Panc1 (cell line): ENCODE measurements around the gene FADD. TPM values are rescaled to one million over a fixed set of nuclear protein-coding genes. Genes with fewer than 3 reads are reported as not detected.

Source experiments
- ATAC-seq: fragments of 200-7000 bp; cut with Tn5 transposase; 2 replicates; pipeline ENCODE4 v1.9.1; 2020; ENCODE audit warnings: mild to moderate bottlenecking, moderate library complexity
- BruUV-seq: library from RNA; stranded (reverse); fragments of 400-500 nt; replicated peaks from 2 replicates; lab custom pipeline; 2021; lab: Mats Ljungman, UMichigan
- CTCF ChIA-PET: fragments of 300-600 bp; sonication (Branson Sonifier 250); formaldehyde crosslinking; loops from one replicate; lab custom pipeline; 2022; ENCODE audit warnings: antibody characterized with exemption; lab: Charles Lee
- POLR2A ChIA-PET: fragments of 300-600 bp; sonication (Branson Sonifier 250); formaldehyde crosslinking; loops from one replicate; lab custom pipeline; 2022; ENCODE audit warnings: antibody characterized with exemption; lab: Charles Lee
- DNase-seq: peaks from one replicate; pipeline ENCODE4 v3.0.0-alpha.2; 2010; ENCODE audit warnings: low read depth, low spot score
- H3K27ac ChIP-seq: 2 replicates; pipeline ENCODE4 v1.5.1; 2011; ENCODE audit warnings: mild to moderate bottlenecking, low read length, inconsistent platforms
- H3K27me3 ChIP-seq: fragments of 200-500 bp; sonication (Bioruptor generic); 2 replicates; pipeline ENCODE4 v1.6.0; 2014; ENCODE audit warnings: low read length, inconsistent platforms; ENCODE audit not compliant: control insufficient read depth, insufficient read depth
- H3K36me3 ChIP-seq: fragments of 200-500 bp; sonication (Bioruptor generic); 2 replicates; pipeline ENCODE4 v1.5.1; 2014; ENCODE audit warnings: inconsistent platforms, mild to moderate bottlenecking, low read length, moderate library complexity; ENCODE audit not compliant: control insufficient read depth, insufficient read depth
- H3K4me1 ChIP-seq: 2 replicates; pipeline ENCODE4 v1.5.1; 2011; ENCODE audit warnings: inconsistent platforms, mild to moderate bottlenecking, low read length, moderate library complexity; ENCODE audit not compliant: control insufficient read depth, insufficient read depth
- H3K4me3 ChIP-seq, 2 experiments: 2 replicates each; pipeline ENCODE4 v1.5.1; 2011 to 2012; ENCODE audit warnings: low read depth in 2 of 2, low read length in 2 of 2, mild to moderate bottlenecking in 2 of 2, inconsistent platforms in 1 of 2, moderate library complexity in 1 of 2
- H3K9me3 ChIP-seq: fragments of 200-500 bp; sonication (Bioruptor generic); 2 replicates; pipeline ENCODE4 v1.5.1; 2014; ENCODE audit warnings: low read depth, mild to moderate bottlenecking, inconsistent platforms, low read length, moderate library complexity; ENCODE audit not compliant: control insufficient read depth, insufficient read depth
- POLR2AphosphoS5 ChIP-seq: IDR thresholded peaks from 2 replicates; pipeline ENCODE4 v1.6.1; 2012; ENCODE audit warnings: mild to moderate bottlenecking, low read depth, low read length, moderate library complexity
- REST ChIP-seq, 2 experiments: IDR thresholded peaks; 2 replicates each; pipeline ENCODE4 v1.6.1; 2011 to 2012; ENCODE audit warnings: low read depth in 2 of 2, control low read depth in 1 of 2, low read length in 1 of 2, mild to moderate bottlenecking in 1 of 2, moderate library complexity in 1 of 2; ENCODE audit not compliant: insufficient read depth in 1 of 2
- SIN3A ChIP-seq: IDR thresholded peaks from 2 replicates; pipeline ENCODE4 v1.6.1; 2012; ENCODE audit warnings: low read depth, mild to moderate bottlenecking, low read length, moderate library complexity, borderline replicate concordance; ENCODE audit not compliant: insufficient read depth
- TCF7L2 ChIP-seq: IDR thresholded peaks from 2 replicates; pipeline ENCODE4 v1.6.1; 2011; ENCODE audit warnings: mild to moderate bottlenecking, low read depth, low read length, inconsistent platforms
- in situ Hi-C: cut with HindIII; loops from 2 replicates; pipeline ENCODE4 v1.10.0; 2016; ENCODE audit warnings: low sequenced_read_pairs, low pct_unique_long_range_greater_than_20kb
- intact Hi-C: fragments of 100-400 bp; cut with micrococcal nuclease; formaldehyde crosslinking; loops from one replicate; pipeline ENCODE4 v1.10.0; 2022; ENCODE audit not compliant: unreplicated experiment
- total RNA-seq: library from RNA; stranded (reverse); gene quantifications from one replicate; pipeline ENCODE4 v1.2.1, GENCODE V29; 2021; ENCODE audit not compliant: unreplicated experiment
- TF ChIP-seq, protein P1 (sequence below): fragments of 450-650 bp; IDR thresholded peaks from 2 replicates; pipeline ENCODE4 v1.5.1; 2017; ENCODE audit warnings: mild to moderate bottlenecking

FADD gene
- total RNA-seq, 1 experiment from 2014 or later: 47.3 TPM

- POLR2A ChIA-PET: no interaction called here
- H3K27ac ChIP-seq: no peak overlapping the region; the same call in 1 of the 2 replicates
These were observed 41.6 kb downstream of the FADD start for GRCh38 chr11:70244698-70245097.

DNA sequence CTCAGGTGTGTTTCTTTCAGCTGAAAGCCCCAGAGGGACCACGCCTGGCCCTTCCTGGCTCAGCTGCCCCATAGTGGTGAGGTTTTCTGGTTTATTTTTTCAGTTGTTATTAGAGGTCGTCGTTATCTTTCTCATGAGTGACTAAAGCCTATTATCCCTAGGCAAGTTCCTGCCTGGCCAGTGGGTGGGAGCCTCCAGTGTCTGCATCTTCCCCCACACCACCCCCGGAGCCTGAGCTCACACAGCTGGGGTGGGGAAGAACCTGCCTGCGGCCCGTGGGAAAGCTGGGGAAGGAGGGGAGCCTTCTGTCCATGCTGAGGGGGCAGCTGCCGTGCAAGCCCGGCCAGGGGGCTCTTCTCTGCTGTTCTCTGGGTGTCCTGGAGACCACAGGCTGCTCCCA lies 43.1 kb downstream of the FADD start:
- Histone ChIP-seq H3K27me3 (no peaks in the 10 kb centered on the region), H3K27ac (no peak overlapping the region), H3K4me1 (peaks cover 13% of the 10 kb centered on the region; the same call in 1 of the 2 replicates), H3K36me3 (no peaks in the 10 kb centered on the region), H3K4me3 (no peak overlapping the region), H3K9me3 (no peaks in the 10 kb centered on the region)
- CTCF ChIA-PET: interaction anchor here (0.6 kb wide), 1 partner anchor 43 kb away, joined by 13 read pairs; the partner anchor contains the start of gene FADD
- POLR2A ChIA-PET: no interaction called here
- DNase-seq: no peak
- in situ Hi-C loops (no loop called here), intact Hi-C loops (no loop called here)
- TF ChIP-seq SIN3A (no peak), REST (IDR thresholded peaks at IDR 0.05; ENCODE audit: insufficient read depth in 1 of 2, low read depth in 2 of 2, low read length in 1 of 2) (no peak), POLR2AphosphoS5 (no peak), TCF7L2 (no peak)
- TF ChIP-seq, protein P1, sequence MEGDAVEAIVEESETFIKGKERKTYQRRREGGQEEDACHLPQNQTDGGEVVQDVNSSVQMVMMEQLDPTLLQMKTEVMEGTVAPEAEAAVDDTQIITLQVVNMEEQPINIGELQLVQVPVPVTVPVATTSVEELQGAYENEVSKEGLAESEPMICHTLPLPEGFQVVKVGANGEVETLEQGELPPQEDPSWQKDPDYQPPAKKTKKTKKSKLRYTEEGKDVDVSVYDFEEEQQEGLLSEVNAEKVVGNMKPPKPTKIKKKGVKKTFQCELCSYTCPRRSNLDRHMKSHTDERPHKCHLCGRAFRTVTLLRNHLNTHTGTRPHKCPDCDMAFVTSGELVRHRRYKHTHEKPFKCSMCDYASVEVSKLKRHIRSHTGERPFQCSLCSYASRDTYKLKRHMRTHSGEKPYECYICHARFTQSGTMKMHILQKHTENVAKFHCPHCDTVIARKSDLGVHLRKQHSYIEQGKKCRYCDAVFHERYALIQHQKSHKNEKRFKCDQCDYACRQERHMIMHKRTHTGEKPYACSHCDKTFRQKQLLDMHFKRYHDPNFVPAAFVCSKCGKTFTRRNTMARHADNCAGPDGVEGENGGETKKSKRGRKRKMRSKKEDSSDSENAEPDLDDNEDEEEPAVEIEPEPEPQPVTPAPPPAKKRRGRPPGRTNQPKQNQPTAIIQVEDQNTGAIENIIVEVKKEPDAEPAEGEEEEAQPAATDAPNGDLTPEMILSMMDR: no peak
- no TSS peak for BruUV-seq
- no peak for ATAC-seq

More at GRCh38 chr11:70244698-70245097, 41.6 kb downstream of the FADD start:
- H3K9me3 ChIP-seq: no peaks in the 10 kb centered on the region
- CTCF ChIA-PET: no interaction called here
- in situ Hi-C loops: no loop called here
- H3K36me3 ChIP-seq: no peaks in the 10 kb centered on the region
- ATAC-seq: peak; percentile 67
- intact Hi-C loops: no loop called here
- H3K4me3 ChIP-seq: no peak overlapping the region
- DNase-seq: no peak
- BruUV-seq: no TSS peak
- no peaks in the 10 kb centered on the region for H3K27me3 ChIP-seq
- H3K4me1 ChIP-seq: peaks cover 13% of the 10 kb centered on the region; the same call in 1 of the 2 replicates
- TF ChIP-seq, protein P1: no peak
- TF ChIP-seq POLR2AphosphoS5: no peak
- no peak for TF ChIP-seq REST (IDR thresholded peaks at IDR 0.05; ENCODE audit: insufficient read depth in 1 of 2, low read depth in 2 of 2, low read length in 1 of 2)
- TF ChIP-seq SIN3A: no peak
